C1 segment of cervical spinal cord (tissue), 14 donors: Measurements from ENCODE around the gene FRMD8.
"Not testable (repeated sequence)": the region's sequence is repeated elsewhere in the genome, so short reads cannot be mapped to it uniquely, and the experiment has no call there.

Experiments
- DNase-seq, 14 donors: peaks; one replicate each; lab custom pipeline; 2025; lab: John Stamatoyannopoulos, UW

Gene FRMD8

DNA sequence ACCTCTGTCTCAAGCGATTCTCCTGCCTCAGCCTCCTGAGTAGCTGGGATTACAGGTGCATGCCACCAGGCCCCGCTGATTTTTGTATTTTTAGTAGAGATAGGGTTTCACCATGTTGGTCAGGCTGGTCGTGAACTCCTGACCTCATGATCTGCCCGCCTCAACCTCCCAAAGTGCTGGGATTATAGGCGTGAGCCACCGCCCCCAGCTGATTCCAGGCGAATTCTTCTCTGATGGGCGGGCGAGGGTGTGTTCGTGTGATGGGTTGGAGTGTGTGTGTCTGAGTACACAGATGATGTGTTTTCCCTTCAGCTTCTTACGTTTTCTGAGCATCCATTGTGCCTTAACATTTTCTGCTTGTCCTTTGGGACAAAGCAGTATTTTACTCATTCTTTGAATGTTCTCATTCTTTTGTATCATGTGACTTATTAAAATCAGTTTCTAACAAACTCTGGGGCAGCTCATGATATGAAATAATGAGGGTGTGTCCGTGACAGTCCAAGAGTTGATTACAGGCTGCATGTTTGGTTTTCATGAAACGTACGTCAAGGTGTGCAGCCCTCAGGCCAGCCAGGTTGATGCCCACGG, 26.7 kb downstream of the FRMD8 start:
- not testable (repeated sequence) for DNase-seq

DNA sequence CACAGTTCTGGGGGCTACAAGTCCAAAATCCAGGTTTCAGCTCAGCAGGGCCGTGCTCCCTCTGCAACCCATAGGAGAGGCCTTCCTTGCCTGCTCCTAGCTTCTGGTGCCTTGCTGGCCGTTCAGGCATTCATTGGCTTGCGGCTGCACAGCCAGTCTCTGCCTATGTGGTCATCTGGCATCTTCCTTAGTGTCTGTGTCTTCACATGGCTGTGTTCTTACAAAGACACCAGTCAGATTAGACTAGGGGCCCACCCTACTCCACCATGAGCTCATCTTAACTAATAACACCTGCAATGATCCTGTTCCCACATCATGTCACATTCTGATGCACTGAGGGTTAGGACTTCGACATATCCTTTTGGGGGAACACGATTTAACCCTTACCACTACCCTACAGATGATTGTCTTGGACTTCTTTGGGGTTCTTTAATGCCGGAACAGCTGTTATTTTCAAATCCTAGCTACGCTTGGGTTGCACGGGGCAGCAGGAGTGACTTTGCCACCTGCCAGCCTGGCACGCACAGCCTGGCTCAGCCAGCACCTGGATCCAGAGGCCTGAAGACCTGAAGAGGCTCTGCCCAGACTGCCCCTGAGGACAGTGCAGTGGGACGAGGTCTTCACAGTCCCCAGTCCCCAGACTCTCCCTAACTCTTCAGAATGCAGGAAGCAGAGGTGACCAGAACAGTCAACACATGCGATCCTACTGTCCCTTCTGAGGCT, 28.5 kb downstream of the FRMD8 start:
- DNase-seq: no peak

DNA sequence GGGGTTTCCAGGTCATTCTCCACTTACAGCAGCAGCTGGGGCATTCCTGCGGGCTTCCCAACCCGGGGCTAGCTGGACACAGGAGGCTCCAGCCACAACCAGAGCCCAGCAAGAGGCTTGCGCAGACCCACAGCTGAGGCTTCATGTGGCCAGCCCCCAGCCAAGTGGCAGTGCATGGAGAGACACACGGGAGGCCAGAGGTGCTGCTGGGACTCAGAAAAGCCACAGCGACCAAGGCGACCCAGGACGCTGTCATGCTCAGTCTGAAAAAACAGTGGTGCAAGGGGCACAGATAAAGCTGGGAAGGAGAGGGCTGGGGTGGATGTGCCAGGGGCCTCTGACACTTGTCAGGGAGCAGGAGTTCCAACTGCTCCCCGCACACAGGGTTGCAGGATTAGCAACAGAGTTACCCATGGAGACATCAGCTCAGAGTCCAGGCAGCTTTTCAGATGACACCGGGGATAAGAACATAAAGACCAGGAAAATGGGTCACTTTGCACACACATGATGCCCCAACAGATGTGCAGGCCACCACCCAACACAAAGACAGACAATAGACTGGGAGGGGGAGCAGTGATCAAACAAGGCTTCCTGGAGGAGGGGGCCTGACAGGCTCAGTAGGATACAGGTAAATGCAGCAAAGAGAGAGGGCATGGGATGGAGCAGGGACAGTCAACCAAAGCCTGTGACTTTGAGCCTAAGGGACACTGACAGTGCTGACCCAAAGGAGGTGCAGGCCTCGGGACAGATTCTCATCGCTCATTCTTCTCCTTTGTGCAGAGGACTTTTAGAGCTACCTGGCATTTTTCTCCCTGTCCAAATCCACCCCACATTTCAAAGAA, 29.3 kb downstream of the FRMD8 start:
- DNase-seq: no peak

DNA sequence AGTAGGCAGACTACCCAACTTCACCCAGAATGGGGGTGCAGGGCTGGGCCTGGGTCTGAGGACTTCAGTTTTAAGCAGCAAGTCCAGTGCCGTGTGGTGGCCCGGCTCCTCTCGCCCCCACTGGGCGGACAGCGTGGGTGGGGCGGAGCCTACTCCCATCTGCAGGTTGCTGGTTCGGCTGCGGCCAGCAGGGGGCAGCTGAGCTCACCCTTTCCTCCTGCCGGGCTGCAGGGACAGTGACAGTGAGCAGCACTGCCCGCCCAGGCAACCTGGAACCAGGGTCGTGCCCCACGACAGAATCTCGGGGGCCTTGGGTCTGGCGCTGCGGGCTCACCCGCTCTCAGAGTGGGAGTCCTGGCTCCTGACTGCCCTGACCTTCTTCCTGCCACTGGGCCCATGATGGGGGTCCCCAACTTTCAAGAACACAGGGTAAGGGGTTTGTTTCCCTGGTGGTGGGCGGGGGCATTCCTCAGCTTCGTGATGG, 29.9 kb downstream of the FRMD8 start:
- peak in 13 of 14 donors; percentile 71 to 92 (median 85) for DNase-seq

GRCh38 chr11:65416841-65417701, 30.6 kb downstream of the FRMD8 start:
- peak in 6 of 14 donors; percentile 41 to 62 (median 50) for DNase-seq

DNA sequence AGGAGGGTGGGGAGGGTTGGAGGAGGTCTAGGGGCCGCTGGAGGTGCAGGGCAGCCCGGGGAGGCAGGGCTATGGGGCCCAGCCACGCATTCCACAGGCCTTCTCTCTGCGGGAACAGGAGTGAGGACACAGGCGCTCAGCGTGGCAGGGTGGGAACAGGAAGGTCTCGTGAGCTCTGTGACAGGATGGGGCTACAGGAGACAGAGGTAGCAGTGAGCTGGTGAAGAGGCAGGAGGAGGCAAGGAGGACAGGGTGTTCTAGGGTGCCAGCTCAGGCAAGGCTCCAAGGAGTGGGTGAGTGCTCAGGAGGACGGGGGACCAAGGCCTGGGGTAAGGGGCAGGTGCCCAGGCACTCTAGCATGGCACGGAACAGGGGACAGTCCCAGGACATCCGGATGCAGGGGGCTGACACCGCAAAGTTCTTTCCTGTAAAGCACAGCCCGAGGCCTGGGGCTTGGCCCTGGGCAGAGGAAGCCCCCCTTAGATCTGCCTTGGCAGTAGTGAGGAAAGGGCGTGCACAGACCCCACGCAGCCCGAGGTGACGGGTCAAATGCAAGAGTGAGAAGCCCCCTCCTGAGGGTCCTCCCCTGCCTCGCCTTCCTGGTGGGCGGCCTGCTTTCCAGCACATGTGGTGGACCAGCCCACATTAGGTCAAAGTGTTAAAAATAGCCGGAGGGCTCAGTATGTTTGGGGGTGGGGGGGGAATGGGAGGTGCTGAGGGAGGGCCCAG, 31.4 kb downstream of the FRMD8 start:
- peak in 3 of 14 donors; percentile 36 to 62 (median 38) for DNase-seq

- DNase-seq: no peak
These were observed 31.9 kb downstream of the FRMD8 start for GRCh38 chr11:65418431-65418680.

- DNase-seq: peak in 13 of 14 donors; percentile 73 to 96 (median 93)
These were observed 32.4 kb downstream of the FRMD8 start for GRCh38 chr11:65418681-65419459.

DNA sequence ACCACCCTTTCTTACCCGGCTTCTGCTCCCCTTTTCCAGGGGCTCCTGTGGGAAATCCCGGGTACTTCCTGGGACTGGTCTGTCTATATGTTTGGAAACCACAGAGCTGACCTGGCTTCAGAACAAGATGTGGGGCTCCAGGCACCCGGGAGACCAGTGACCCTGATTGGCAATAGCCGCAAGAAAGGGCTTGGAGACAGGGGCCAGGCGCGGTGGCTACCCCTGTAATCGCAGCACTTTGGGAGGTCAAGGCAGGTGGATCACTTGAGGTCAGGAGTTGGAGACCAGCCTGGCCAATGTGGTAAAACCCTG, 33.0 kb downstream of the FRMD8 start:
- peak in 1 of 14 donors; percentile 79 for DNase-seq

DNA sequence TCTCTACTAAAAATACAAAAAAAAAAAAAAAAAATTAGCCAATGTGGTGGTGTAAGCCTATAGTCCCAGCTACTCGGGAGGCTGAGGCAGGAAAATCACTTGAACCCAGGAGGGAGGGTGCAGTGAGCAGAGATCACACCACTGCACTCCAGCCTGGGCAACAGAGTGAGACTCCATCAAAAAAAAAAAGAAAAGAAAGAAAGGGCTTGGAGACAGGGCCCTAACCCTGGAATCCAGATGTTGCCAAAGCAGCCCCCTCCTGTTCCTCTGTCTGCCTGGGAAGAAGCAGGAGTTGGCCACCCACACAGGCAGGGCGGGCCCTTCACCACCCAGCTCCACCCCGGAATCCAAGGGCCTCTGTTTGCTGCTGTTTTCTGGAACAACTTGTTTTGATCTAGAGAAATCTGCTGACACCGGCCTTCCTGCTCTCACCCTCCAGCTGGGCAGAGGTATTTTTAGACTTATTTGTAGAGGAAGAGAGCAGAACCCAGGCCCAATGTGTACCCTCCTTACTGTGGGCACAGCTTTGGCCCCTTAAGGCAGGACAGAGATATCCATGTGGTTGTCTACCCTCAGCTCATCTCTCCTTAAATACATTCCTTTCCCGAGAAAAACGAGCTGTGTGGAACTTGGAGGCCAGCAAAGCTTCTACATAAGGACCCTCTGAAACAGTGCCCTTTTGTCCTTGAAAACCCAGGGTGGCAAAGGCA, 33.5 kb downstream of the FRMD8 start:
- peak in 12 of 14 donors; percentile 59 to 90 (median 78) for DNase-seq

DNA sequence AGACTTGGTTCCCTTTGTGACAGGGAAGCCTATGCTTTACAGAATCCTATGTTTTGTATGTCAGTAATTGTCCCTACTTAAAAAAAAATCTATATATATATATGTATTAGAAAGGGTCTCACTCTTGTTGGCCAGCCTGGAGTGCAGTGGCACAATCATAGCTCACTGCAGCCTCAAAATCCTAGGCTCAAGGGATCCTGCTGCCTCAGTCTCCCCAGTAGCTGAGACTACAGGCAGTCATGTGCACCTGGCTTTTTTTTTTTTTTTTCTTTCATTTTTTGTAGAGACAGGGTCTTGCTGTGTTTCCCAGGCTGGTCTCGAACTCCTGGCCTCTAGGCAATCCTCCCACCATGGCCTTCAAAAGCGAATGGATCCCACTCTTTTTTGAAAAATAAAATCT, 34.1 kb downstream of the FRMD8 start:
- DNase-seq: no peak

GRCh38 chr11:65420979-65421793, 34.7 kb downstream of the FRMD8 start:
- DNase-seq: peak; percentile 47 to 98 (median 89)

GRCh38 chr11:65421794-65422632, 35.6 kb downstream of the FRMD8 start:
- DNase-seq: peak; percentile 87 to 99 (median 94)

DNA sequence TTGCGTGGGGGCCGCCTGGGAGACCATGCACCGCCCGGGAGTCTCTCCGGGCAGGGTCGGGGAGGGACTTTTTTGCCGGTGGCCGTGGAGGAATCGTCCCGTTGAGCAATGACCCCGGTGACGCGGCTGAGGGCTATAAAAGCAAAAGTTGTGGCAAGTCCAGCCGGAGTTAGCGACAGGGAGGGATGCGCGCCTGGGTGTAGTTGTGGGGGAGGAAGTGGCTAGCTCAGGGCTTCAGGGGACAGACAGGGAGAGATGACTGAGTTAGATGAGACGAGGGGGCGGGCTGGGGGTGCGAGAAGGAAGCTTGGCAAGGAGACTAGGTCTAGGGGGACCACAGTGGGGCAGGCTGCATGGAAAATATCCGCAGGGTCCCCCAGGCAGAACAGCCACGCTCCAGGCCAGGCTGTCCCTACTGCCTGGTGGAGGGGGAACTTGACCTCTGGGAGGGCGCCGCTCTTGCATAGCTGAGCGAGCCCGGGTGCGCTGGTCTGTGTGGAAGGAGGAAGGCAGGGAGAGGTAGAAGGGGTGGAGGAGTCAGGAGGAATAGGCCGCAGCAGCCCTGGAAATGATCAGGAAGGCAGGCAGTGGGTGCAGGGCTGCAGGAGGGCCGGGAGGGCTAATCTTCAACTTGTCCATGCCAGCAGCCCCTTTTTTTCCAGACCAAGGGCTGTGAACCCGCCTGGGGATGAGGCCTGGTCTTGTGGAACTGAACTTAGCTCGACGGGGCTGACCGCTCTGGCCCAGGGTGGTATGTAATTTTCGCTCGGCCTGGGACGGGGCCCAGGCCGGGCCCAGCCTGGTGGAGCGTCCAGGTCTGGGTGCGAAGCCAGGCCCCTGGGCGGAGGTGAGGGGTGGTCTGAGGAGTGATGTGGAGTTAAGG, 36.4 kb downstream of the FRMD8 start, which contains the start of gene NEAT1:
NEAT1 (plus strand) TSS at position 166 of the 883 bp plus-strand sequence.
- DNase-seq: peak; percentile 74 to 98 (median 93)

- peak in 4 of 14 donors; percentile 42 to 74 (median 58) for DNase-seq
These were observed 37.2 kb downstream of the FRMD8 start for GRCh38 chr11:65423516-65424204.
